Inferior parietal cortex (tissue), 1 donor: ENCODE measurements around the gene ITPR2.
"Not testable (repeated sequence)": the region's sequence is repeated elsewhere in the genome, so short reads cannot be mapped to it uniquely, and the experiment has no call there.

Experiments
- DNase-seq: peaks from one replicate; pipeline ENCODE4 v3.0.0-alpha.2; 2016; ENCODE audit errors: extremely low spot score

ITPR2 gene

DNA sequence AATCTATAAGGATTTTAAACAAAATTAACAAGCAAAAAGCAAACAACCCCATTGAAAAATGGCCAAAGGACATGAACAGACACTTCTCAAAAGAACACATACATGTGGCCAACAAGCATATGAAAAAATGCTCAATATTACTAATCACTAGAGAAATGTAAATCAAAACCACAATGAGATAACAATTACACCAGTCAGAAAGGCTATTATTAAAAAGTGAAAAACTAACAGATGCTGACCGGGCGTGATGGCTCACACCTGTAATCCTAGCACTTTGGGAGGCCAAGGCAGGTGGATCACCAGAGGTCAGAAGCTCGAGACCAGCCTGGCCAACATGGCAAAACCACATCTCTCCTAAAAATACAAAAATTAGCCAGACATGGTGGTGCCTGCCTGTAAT, 315.7 kb downstream of the ITPR2 start:
- DNase-seq = not testable (repeated sequence)

DNA sequence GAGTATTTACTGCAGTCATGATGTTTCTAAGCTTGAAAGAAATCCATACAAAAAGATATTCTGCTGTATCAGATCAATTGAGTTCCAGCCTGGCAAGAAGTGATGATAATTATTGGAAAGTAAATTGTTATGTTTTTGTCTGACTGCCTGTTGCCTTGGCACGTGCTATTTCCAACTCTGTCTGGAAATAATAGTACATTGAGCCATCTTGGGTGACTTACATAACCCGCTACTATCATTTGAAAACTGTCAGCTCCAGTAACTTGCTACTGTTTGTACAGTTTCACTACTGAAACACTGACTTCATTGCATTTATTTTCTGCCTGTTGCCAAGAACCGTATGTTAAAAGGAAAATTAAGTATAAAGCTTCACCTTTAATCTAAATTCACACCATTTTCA, 318.6 kb downstream of the ITPR2 start:
- no peak for DNase-seq

DNA sequence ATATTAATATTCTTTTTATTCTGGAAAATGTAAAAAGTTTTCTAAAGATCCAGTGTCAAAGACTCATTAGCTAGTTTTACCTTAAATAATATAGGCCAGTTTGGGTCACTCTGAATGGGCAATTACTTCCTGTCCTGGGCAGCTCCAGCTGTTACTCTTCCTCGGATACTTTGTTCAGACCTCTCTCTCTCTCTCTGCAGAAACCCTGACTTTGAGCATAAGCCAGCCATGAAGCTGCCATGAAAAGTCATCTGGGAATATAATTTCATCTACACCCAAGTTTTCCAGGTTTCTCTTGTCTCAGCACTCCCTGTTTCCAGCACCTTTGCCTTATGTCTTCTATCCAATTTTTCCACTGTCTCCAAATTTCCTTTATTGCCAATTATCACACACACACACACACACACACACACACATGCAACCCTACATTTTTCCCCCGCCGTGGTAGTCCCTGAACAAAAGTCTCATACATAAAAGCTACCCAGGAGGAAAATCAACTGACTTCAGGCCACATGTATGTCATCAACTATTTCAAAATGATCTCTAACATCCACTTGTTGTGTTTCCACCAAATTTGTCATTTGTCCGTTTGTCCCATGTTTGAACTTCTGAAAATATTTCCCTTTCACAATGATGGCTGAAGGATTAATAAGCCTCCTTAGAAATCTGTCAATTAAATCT, 319.5 kb downstream of the ITPR2 start:
- DNase-seq = no peak

DNA sequence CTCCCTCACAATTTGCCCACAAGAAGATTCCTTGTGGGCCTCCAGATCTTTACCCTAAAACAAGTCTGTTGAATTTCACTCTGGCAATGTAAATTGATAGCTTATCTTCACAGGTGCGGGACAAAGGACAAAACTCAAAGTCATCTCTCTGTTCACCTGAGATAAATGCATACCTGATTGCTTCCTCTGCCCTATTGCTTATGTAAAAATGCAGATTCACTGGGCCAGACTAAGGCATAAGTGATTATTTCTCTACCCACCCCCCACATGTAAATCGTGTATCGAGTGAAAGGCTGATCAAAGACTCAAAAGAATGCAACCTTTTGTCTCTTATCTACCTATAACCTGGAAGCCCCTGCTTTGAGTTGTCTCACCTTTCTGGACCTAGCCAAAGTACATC, 320.8 kb downstream of the ITPR2 start:
- no peak for DNase-seq

DNA sequence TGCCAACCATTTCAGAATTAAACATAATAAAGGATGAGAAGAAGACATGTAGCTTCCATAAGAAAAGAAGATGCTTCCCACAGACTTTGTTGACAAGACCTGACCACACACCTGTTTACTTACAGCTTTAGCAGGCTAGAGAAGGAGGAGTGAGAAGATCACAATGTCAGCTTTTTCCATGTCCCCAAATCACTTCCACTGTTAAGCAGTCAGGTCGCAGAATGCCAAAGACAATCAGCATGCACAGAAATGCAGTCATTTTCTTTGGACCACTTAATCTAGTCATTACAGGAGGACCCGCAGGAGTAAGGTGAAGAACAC, 322.7 kb downstream of the ITPR2 start:
- DNase-seq = no peak

DNA sequence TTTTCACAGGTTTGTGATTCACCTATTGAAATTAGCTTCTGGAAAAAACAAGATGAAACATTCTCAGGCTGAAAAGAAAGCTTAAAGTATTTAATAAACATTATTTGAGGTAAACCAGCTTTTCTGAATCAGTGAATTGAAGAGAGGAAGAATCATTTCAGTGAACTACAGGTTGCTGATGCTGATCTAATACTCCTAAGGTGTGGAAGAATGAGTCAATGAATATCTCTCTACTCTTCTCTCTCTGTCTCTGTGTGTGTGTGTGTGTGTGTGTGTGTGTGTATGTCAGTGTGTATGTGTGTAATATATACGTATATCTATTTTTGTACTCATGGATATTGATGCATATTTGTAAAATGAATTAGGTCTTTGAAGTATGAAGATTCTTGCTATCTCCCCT, 325.4 kb downstream of the ITPR2 start:
- DNase-seq = no peak

DNA sequence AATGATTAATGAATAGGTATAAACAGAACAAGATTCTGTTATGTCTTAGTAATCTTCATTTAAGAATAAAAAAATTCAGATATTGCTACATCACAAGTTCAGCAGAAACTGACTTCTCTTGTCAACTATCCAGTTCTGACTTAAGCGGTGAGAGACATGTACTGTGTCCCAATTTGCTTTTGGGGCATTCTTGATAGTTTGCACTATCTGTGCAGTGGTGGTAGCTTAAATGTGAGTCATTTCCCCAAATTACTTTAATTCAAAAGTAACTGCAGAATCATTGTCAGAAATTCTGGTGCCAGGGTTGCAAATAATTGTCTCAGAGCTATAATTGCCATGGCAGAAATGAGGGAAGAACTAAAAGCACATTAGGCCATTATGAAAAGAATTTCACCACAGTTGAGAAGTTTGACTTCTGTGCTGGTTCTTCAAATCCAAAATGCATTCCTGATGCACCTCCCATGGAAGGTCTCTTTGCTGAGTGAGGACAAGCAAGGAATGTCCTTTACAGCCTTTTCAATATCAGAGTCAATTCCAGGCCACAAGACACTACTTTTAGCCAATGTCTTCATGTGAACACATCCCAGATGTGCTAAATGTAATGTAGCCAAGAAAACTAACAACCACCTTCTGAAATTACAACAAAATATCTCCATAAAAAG, 332.9 kb downstream of the ITPR2 start:
- DNase-seq = no peak

DNA sequence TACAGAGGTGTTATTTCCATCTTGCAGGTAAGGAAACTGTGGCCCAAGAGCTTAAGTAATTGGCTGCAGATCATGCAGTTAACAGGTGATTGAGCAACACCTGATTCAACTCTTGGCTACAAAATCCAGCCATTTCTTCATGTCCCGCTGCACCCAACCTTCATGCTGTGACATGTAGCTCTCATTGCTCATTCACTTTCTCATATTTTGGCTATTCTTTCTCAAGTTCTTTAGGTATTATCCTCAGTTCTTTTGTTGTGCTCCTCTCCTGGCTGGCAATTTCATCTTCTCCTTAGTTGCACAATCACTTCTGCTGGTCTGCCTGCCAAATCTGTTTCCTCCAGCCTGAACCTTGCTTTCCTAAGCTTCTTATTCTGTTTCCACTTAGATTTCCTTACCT, 336.8 kb downstream of the ITPR2 start:
- no peak for DNase-seq

DNA sequence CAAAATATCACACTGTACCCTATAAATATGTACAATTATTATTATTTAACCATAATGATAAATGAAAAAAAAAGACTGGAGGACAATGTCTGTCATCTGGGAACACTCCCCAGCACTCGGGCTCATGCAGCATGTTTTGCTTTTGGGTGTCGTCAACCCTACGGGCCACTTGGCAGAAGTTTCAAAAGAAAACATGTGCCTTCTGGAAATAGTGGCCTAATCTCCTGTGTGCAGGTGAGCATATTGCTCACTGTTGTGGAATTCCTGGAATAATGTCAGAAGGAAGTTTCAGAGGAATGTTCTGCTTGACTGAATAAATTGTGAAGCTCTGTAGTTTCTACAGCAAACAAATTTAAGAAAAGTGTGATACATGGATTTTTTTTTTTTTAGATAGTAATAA, 339.3 kb downstream of the ITPR2 start:
- DNase-seq = no peak

DNA sequence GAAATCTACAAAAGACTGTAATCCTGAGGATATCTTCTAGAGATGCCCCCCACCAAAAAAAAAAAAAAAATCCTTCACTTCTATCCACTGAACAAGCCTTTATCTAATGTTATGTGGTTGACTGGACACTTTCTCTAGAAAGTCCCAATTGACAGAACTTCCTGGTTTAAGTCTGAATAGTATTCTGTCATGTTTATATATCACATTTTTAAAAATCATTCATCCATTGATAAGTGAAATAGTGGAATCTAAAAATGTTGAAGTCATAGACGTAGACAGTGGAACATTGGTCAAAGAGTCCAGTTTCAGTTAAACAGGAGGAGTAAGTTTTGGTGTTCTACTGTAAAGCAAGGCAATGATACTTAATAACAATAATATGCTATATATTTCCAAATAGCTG, 340.6 kb downstream of the ITPR2 start:
- DNase-seq = no peak

DNA sequence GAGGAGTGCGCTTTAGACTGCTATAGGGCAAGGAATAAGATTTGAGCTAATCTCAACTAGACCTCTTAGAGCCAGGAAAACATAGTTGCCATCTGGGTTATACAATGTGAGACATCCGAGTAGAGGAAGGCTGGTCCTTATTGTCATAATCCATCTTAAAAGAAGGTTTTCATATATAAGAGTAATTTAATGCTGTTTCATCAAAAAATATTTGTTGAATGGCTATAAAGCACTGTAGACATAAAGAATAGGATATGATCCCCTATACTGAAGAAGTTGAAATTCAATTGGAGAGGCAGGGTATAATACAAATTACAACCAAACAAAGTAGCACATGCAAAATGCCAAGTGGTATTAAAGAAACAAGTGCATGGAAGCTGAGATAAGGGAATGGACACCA, 343.1 kb downstream of the ITPR2 start:
- DNase-seq = no peak

DNA sequence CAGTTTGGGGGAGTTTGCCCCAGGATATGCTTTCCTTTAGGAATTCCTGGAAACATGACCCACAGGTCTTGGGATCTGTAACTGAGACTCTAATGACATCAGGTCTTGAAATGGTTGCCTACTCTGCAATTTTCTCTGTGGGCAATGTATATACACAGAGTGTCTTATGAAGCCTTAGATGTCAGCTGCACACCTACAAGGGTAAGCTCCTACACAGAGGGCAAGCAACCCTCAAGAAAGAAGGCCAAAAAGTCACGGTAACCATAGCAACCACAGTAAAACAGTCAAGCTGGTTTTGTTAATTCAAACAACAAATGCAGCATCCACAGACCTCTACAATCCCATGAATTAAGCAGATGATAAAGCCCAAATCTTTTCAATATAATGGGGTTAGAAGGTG, 344.6 kb downstream of the ITPR2 start:
- no peak for DNase-seq

DNA sequence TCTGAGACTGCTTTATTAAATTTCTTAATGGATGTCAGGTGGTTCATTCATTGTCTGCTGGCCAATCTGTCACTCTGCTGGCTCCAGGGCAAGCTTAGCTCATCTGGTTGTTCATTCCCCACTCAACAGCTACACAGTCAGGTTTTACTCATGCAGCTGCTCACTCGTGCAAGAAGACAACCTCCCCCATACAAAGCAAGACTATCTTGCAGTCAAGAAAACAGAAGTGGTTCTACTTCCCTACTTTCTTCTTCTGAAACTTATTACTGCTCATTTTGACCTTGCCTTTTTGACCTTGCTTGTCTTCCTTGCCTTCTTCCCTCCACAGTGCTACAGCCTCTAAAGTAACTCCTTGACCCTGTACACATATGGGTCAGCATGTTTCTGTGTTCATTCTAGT, 359.7 kb downstream of the ITPR2 start:
- DNase-seq = no peak

DNA sequence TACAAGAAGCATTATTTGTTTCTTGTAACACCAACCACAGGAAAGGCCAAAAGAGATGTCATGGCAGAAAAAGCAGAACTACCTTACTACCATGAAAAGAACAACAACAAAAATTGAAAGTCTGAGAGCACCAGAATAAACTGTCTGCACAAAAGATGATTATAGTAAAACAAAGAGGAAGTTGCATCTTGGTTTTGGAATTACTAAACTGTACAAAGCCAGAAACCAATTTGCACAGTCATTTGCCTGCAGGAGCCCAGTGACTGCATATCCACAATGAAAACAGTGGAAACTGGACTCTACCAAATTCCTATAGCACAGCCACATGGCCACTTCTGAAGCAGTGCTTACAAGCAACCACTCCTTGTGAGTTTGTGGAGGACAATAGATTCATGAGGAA, 361.4 kb downstream of the ITPR2 start:
- DNase-seq = peak; percentile 47

DNA sequence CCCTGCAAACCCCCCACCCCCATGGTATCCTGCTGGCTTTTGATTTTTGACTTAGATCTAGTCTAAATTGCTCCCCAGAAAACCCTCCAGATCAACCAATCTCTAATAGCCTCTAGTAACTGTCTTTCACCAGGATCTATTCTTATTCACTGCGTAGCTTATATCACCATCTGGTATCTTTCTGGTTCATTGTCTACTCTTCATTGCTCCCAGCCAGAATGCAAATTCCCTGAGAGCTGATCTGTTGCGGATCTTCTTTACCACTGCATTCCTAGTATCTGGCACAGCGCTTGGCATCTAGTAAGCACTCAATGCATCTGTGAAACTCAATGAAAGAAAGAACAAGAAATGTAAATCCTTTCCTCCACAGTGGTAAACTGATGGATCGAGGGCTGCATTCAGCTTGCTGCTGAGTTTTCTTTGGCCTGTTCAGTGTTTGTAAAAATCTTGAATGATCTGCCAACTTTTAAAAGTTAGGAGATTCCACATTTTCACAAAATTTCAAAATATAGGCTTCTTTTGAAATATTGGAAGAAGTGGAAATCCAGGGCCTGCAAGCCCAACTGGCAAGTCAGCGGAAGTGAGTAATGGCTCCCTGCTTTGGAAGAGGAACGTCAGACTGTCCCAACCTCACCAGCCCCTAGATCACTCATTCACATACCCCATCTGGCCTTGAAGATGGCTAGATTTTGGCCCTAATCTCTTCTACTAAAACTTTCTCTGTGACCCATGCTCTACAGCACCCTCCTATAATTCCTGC, 363.4 kb downstream of the ITPR2 start:
- DNase-seq = no peak

DNA sequence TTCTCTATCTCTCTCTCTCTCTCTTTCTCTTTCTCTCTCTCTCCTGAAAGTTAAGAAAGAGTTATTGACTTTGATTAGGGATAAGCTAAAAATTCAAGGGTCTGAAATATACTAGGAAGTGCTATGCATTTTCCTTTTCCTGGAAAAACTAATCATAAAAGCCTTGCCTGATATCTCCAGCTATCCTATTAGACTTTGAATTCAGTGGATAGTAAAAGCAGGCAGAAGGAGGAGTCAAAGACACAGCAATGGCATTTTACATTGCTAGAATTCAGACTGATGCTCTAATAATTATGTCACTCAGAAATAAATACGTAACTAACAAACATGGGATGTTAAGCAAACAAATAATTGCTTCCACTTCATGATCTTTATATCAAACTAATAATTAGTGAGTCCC, 365.6 kb downstream of the ITPR2 start:
- no peak for DNase-seq

DNA sequence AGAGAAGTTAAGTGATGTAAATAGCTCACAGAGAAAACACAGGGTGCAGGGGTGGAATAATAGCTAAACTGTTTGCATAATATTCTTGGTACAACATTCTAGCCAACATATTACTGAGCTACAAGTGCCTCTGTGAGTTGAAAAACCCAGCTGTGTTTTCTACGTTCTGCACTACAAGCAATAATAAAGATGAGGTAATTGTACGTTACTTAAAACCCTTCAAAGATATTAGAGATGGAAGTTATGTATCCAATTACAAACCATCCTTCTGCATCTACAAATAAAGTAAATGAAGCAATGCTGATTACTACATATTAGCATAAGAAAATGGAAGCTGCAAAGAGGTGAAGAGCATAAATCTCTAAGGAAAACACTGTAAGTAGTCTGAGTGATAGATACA, 366.3 kb downstream of the ITPR2 start:
- no peak for DNase-seq

DNA sequence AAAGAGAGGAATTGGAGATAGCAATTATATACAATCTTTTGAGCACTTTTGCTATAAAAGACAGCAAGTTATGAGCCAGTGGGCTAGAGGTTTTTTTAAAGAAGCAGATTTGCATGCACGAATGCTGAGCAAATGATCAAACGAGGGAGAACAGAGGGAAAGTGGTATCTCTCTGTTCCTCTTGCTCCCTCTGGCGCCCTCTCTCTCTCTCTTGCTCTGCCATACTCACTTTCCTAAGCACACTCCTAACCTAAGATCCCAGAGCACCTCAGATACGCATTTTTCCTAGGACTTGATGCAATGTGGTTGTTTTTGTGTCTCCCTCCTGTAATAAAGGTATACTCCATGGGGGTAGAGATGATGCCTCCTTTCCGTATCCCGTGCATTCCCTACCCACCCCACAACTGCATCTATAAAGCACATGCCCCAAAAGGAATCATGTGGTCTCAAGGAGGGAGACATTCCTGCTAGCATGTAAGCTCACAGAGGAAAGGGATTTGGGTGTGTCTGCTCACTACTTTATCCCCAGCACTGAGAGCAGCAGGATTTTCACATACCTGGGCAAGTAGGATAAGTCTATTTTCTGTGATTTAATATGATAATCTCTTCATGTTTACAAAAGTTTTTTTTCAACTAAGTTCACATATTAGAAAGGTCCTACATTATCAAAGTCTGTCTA, 367.4 kb downstream of the ITPR2 start:
- DNase-seq = no peak

DNA sequence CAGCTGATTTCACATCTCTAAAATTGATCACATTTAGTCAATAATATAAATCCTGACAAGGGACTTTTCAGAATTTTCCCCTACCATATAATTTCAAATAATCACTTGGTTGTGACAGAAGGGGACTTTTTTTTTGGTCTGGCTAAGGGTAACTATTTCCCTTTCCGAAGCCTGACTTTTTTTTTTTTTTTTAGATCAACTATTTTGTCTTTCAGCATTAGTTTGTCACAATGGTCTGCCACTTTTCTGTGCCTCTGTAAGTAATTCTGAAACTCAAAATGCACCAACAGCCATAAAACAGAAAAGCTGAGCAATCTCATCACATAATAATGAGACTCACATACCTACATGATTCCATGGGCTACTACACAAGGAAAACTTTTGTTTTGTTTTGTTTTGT, 371.2 kb downstream of the ITPR2 start:
- no peak for DNase-seq

DNA sequence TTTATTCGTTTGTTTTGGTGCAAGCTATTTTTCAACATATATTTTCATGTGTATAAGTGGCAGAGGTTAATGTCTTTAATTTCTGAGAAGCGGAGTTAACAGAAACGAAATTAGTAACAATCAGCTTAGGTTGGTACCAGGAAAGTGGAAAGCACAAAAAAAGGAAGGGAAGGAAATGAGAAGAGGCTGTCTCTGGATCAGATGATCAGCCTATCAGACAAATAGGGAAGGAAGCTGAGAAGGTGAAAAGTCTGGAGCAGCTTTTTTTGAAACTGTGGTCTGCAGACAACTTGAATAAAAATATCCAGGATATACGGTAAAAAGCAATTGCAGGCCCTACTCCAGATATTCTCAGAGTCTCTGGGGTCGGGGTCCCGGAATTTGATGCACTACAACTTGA, 372.6 kb downstream of the ITPR2 start:
- DNase-seq = no peak

DNA sequence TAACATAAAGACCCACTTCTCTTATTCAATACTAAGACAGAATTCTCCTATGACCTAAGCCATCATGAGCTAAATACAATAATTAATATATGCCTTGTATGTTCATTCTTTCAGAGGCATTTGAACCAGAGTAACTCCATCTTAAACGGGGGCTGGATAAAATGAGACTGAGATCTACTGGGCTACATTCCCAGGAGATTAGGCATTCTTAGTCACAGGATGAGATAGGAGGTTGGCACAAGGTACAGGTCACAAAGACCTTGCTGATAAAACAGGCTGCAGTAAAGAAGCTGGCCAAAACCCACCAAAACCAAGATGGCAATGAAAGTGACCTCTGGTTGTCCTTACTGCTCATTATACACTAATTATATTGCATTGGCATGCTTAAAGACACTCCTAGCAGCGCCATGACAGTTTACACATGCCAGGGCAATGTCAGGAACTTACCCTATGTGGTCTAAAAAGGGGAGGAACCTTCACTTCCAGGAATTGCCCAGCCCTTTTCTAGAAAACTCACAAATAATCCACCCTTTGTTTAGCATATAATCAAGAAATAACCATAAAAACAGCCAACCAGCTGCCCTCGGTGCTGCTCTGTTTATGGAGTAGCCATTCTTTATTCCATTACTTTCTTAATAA, 376.9 kb downstream of the ITPR2 start:
- no peak for DNase-seq

DNA sequence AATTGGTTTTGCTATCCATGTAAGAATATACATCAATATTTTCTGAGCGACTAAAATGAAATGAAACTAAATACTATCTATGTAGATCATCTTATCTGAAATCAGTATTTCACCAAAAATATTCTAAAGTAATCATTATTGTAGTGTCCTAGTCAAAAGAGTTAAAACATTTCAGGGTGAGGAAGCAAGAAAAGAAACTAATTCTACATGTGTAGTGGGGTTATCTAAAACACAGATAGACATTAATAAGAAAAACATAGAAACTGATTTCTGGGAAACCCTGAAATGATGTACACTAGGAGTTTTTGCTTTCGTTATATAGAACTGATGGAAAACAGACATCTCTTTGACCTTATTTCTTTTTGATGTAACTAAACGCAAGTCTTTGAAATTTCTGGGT, 379.7 kb downstream of the ITPR2 start:
- no peak for DNase-seq
